MCF 10A (cell line): ENCODE data around the gene AQP12A. TPM values are rescaled to one million over a fixed set of nuclear protein-coding genes. Genes with fewer than 3 reads are reported as not detected.

Experiments
- BruUV-seq: library from RNA; stranded (reverse); fragments of 400-500 nt; replicated peaks from 2 replicates; lab custom pipeline; 2021; lab: Mats Ljungman, UMichigan
- CTCF ChIA-PET: fragments of 300-600 bp; sonication (Branson Sonifier 250); formaldehyde crosslinking; extraction: SDS; loops from one replicate; lab custom pipeline; 2021; ENCODE audit warnings: antibody characterized with exemption, inconsistent platforms; lab: Yijun Ruan, JAX
- POLR2A ChIA-PET: fragments of 300-600, 350-650 bp; sonication (Branson Sonifier 250); formaldehyde crosslinking; extraction: SDS; loops from one replicate; lab custom pipeline; 2020; ENCODE audit warnings: antibody characterized with exemption, inconsistent platforms; lab: Yijun Ruan, JAX
- DNase-seq: peaks from one replicate; pipeline ENCODE4 v3.0.0-alpha.2; 2018; ENCODE audit not compliant: unreplicated experiment
- H3K27ac Mint-ChIP-seq: one replicate; pipeline ENCODE4 v1.8.0; 2022; ENCODE audit warnings: mild to moderate bottlenecking, low read depth, mixed read lengths; ENCODE audit not compliant: unreplicated experiment
- H3K27me3 Mint-ChIP-seq: one replicate; pipeline ENCODE4 v1.8.0; 2022; ENCODE audit warnings: mixed read lengths; ENCODE audit not compliant: insufficient read depth, unreplicated experiment
- H3K36me3 Mint-ChIP-seq: one replicate; pipeline ENCODE4 v1.8.0; 2022; ENCODE audit warnings: mild to moderate bottlenecking, moderate library complexity, mixed read lengths; ENCODE audit not compliant: insufficient read depth, unreplicated experiment
- H3K4me1 Mint-ChIP-seq: one replicate; pipeline ENCODE4 v1.8.0; 2022; ENCODE audit warnings: mixed read lengths; ENCODE audit not compliant: insufficient read depth, unreplicated experiment
- H3K4me3 Mint-ChIP-seq: one replicate; pipeline ENCODE4 v1.8.0; 2022; ENCODE audit warnings: mild to moderate bottlenecking, moderate library complexity, mixed read lengths; ENCODE audit not compliant: unreplicated experiment
- H3K9me3 Mint-ChIP-seq: one replicate; pipeline ENCODE4 v1.8.0; 2022; ENCODE audit warnings: mixed read lengths; ENCODE audit not compliant: unreplicated experiment
- intact Hi-C: fragments of 100-400 bp; cut with micrococcal nuclease; formaldehyde crosslinking; loops from 2 replicates; pipeline ENCODE4 v1.14.1; 2022
- total RNA-seq: library from RNA; stranded (reverse); gene quantifications from 2 replicates; pipeline ENCODE4 v1.2.3, GENCODE V29; 2022
- TF ChIP-seq, protein P1 (sequence below): fragments of 200-600 bp; IDR thresholded peaks from one replicate; pipeline ENCODE4 v1.8.0; 2022; ENCODE audit warnings: antibody characterized with exemption, mild to moderate bottlenecking; ENCODE audit not compliant: unreplicated experiment

The AQP12A gene
- total RNA-seq, 1 experiment from 2014 or later: not detected

DNA sequence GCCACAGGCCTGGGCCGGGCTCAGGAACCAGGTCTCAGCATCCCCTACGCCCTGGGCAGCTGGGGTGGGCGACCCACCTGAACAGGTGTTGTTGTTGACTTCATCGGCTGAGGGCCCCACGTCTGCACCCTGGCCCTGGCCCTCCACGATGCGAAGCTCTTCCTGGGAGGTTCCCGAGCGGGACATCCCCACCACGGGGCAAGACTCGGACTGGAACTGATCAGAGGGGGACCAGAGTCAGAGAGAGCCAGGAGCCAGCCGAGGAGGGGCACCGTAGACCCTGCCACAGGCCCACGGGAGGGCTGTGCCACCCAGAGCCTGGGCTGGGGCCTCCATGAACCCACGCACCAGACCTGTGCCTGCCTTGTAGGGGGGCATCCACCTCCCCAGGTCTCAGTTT is 54.3 kb downstream of the AQP12A start:
- CTCF ChIA-PET: no interaction called here
- intact Hi-C loops: no loop called here

DNA sequence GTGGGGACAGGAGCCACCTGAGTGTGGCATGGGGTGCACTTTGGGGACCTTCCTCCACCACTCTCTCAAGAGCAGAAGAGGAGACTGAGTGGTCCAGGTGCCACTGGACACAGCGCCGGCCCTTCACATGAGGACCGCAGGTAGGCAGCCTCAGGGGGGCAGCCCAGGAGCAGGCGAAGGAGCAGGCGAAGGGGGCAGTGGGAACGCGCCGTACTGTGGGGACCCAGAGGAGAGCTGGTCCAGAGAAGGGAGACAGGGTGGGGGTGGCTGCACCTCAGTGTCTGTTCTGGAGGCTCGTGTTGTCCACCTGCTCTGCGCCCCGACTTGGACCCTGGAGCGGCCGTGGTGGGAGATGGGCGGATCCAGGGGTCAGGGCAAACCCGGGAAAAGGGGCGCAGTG is 55.0 kb downstream of the AQP12A start:
- peaks cover 15% of the 10 kb centered on the region for H3K27me3 Mint-ChIP-seq
- CTCF ChIA-PET: no interaction called here
- POLR2A ChIA-PET: no interaction called here

More for the DNA sequence above, 54.3 kb downstream of the AQP12A start:
- POLR2A ChIA-PET: interaction anchor here (0.6 kb wide), 1 partner anchor 1000 kb away, joined by 4 read pairs; no protein-coding TSS in a partner anchor
- no peaks in the 10 kb centered on the region for H3K9me3 Mint-ChIP-seq
- no peaks in the 10 kb centered on the region for H3K36me3 Mint-ChIP-seq
- no peaks in the 10 kb centered on the region for H3K4me1 Mint-ChIP-seq
- H3K4me3 Mint-ChIP-seq: no peak overlapping the region
- peaks cover 10% of the 10 kb centered on the region for H3K27me3 Mint-ChIP-seq
- TF ChIP-seq, protein P1, sequence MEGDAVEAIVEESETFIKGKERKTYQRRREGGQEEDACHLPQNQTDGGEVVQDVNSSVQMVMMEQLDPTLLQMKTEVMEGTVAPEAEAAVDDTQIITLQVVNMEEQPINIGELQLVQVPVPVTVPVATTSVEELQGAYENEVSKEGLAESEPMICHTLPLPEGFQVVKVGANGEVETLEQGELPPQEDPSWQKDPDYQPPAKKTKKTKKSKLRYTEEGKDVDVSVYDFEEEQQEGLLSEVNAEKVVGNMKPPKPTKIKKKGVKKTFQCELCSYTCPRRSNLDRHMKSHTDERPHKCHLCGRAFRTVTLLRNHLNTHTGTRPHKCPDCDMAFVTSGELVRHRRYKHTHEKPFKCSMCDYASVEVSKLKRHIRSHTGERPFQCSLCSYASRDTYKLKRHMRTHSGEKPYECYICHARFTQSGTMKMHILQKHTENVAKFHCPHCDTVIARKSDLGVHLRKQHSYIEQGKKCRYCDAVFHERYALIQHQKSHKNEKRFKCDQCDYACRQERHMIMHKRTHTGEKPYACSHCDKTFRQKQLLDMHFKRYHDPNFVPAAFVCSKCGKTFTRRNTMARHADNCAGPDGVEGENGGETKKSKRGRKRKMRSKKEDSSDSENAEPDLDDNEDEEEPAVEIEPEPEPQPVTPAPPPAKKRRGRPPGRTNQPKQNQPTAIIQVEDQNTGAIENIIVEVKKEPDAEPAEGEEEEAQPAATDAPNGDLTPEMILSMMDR: no peak
- BruUV-seq: no TSS peak
- DNase-seq: no peak
- H3K27ac Mint-ChIP-seq: no peak overlapping the region

DNA sequence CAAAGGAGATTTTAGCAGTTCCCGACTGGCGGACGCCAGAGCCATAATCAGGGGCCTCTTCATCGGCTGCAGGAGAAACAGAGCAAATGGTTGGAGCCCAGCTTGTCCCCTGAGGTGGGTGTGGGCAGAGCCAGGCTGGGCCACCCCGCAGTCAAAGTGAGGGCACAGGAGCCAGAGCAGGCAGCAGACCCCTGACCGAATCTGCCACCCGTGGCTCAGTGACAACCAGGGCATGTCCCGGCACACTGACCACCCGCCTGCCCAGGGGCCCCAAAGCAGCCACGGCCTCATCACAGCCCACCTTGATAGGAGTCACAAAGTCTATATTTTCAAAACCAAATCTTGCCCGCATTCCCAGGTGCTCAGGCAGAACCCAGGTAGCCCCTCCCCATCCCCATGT is 55.6 kb downstream of the AQP12A start:
- ChIA-PET CTCF (no interaction called here), POLR2A (no interaction called here)
- TF ChIP-seq, protein P1: no peak
- H3K4me1 Mint-ChIP-seq: no peaks in the 10 kb centered on the region
- no peak overlapping the region for H3K27ac Mint-ChIP-seq
- H3K9me3 Mint-ChIP-seq: no peaks in the 10 kb centered on the region
- no peak for DNase-seq
- no peaks in the 10 kb centered on the region for H3K36me3 Mint-ChIP-seq
- peaks cover 14% of the 10 kb centered on the region for H3K27me3 Mint-ChIP-seq
- H3K4me3 Mint-ChIP-seq: no peak overlapping the region
- BruUV-seq: no TSS peak
- intact Hi-C loops: no loop called here

More for the DNA sequence above, 55.0 kb downstream of the AQP12A start:
- no TSS peak for BruUV-seq
- TF ChIP-seq, protein P1: no peak
- Mint-ChIP-seq H3K4me3 (no peak overlapping the region), H3K27ac (no peak overlapping the region), H3K9me3 (no peaks in the 10 kb centered on the region), H3K4me1 (no peaks in the 10 kb centered on the region), H3K36me3 (no peaks in the 10 kb centered on the region)
- DNase-seq: no peak
- intact Hi-C loops: no loop called here

Other genes starting within 250 kb of the AQP12A start
- 19.5 and 22.2 TPM in 2 replicates for gene ANKMY1, start 133.9 kb upstream of the AQP12A start, total RNA-seq
- gene DUSP28, start 131.5 kb upstream of the AQP12A start, total RNA-seq: 3.8 and 5.2 TPM in 2 replicates
- gene RNPEPL1, start 123.4 kb upstream of the AQP12A start, total RNA-seq: 31.5 and 33.7 TPM in 2 replicates
- 27.6 and 35.2 TPM in 2 replicates for gene CAPN10, start 105.1 kb upstream of the AQP12A start, total RNA-seq
- 0.42 and 0.81 TPM in 2 replicates for gene GPR35, start 66.4 kb upstream of the AQP12A start, total RNA-seq
- gene AQP12B, start 9.0 kb upstream of the AQP12A start, total RNA-seq: not detected in 2 replicates
- gene KIF1A, start 128.4 kb downstream of the AQP12A start, total RNA-seq: not detected in 2 replicates
- not detected in 2 replicates for gene AGXT, start 177.0 kb downstream of the AQP12A start, total RNA-seq
- not detected in 2 replicates for gene MAB21L4, start 204.3 kb downstream of the AQP12A start, total RNA-seq
- not detected in 2 replicates for gene CROCC2, start 214.5 kb downstream of the AQP12A start, total RNA-seq